Neural cell (in vitro differentiated cells): ENCODE data around the gene SHROOM2.

Experiments
- CTCF ChIP-seq: fragments of 450-650 bp; IDR thresholded peaks from 2 replicates; pipeline ENCODE4 v1.5.1; 2014; ENCODE audit warnings: antibody characterized with exemption, mild to moderate bottlenecking, moderate library complexity; ENCODE audit not compliant: poor library complexity, severe bottlenecking
- EZH2 ChIP-seq: fragments of 200-600, 300-800 bp; shearing (Covaris generic), sonication (generic); IDR thresholded peaks from 2 replicates; pipeline ENCODE4 v1.6.1; 2014; ENCODE audit warnings: antibody characterized with exemption, low read length, borderline replicate concordance, mild to moderate bottlenecking; ENCODE audit not compliant: insufficient read depth, poor library complexity, severe bottlenecking
- POLR2AphosphoS5 ChIP-seq: IDR thresholded peaks from 2 replicates; pipeline ENCODE4 v1.6.1; 2012
- RAD21 ChIP-seq: fragments of 450-650 bp; conservative IDR thresholded peaks from 2 replicates; pipeline ENCODE4 v1.6.1; 2014; ENCODE audit warnings: antibody characterized with exemption, mild to moderate bottlenecking, moderate library complexity

DNA sequence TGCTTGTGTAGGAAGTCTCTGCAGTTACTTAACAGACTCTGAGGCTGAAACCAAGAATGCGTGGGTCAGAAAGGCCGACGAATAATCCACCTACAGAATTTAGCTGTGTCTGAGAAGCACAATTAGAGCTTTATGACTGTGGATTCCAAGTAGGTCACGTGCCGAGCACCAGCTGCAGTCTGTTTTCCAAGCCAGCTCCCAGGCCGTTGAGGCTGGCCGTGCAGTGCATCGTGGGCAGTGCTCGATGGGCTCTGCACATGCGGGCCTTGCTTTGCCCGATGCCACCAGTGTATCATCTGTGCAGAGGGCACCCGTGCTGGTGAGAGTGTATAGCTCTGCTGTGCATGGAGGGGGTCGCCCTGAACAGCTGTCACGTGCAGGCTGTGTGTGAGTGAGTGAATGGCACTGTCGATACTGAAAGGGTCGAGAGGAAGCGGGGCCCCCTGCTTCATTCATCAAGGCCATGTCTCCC, 113.4 kb downstream of the SHROOM2 start:
- TF ChIP-seq POLR2AphosphoS5 (no peak), CTCF (no peak), EZH2 (no peak), RAD21 (no peak)
